IMR-90 (cell line): ENCODE results near the gene ACVRL1. TPM values are rescaled to one million over a fixed set of nuclear protein-coding genes. Genes with fewer than 3 reads are reported as not detected.

Experiments
- ATAC-seq: fragments of 200-7000 bp; cut with Tn5 transposase; 2 replicates; pipeline ENCODE4 v1.9.1; 2020; ENCODE audit warnings: low read depth, mild to moderate bottlenecking, moderate library complexity
- BruUV-seq: library from RNA; stranded (reverse); fragments of 400-500 nt; replicated peaks from 2 replicates; lab custom pipeline; 2021; lab: Mats Ljungman, UMichigan
- CTCF ChIA-PET: fragments of 300-600 bp; formaldehyde crosslinking; extraction: SDS; loops from one replicate; lab custom pipeline; 2021; ENCODE audit warnings: antibody characterized with exemption; lab: Yijun Ruan, JAX
- POLR2A ChIA-PET: fragments of 300-600 bp; sonication (Branson Sonifier 250); formaldehyde crosslinking; loops from one replicate; lab custom pipeline; 2022; ENCODE audit warnings: antibody characterized with exemption; ENCODE audit not compliant: unreplicated experiment; lab: Charles Lee
- DNase-seq: peaks from one replicate; pipeline ENCODE4 v3.0.0; 2013
- H2AFZ ChIP-seq: replicated peaks from 2 replicates; pipeline ENCODE3; 2013; ENCODE audit warnings: low read length, mild to moderate bottlenecking; ENCODE audit not compliant: poor library complexity
- H2AK5ac ChIP-seq: 2 replicates; pipeline ENCODE4 v1.6.1; 2013; ENCODE audit warnings: low read depth, low read length, inconsistent platforms
- H2AK9ac ChIP-seq: replicated peaks from 2 replicates; pipeline ENCODE3; 2013; ENCODE audit warnings: mild to moderate bottlenecking, low read depth, low read length, moderate library complexity; ENCODE audit not compliant: poor library complexity
- H2BK120ac ChIP-seq: 2 replicates; pipeline ENCODE4 v1.6.1; 2013; ENCODE audit warnings: low read depth, low read length, inconsistent platforms
- H2BK15ac ChIP-seq: 3 replicates; pipeline ENCODE4 v1.6.1; 2013; ENCODE audit warnings: low read depth, low read length, inconsistent platforms
- H2BK20ac ChIP-seq: 2 replicates; pipeline ENCODE4 v1.6.1; 2013; ENCODE audit warnings: low read depth, mild to moderate bottlenecking, inconsistent platforms, low read length, moderate library complexity
- H2BK5ac ChIP-seq: 2 replicates; pipeline ENCODE4 v1.6.1; 2013; ENCODE audit warnings: mild to moderate bottlenecking, low read depth, low read length, inconsistent platforms; ENCODE audit not compliant: poor library complexity, severe bottlenecking
- H3K14ac ChIP-seq: replicated peaks from 2 replicates; pipeline ENCODE4 v1.6.1; 2013; ENCODE audit warnings: low read depth, low read length, inconsistent platforms
- H3K18ac ChIP-seq: 2 replicates; pipeline ENCODE4 v1.6.1; 2013; ENCODE audit warnings: low read depth, low read length, control low read depth
- H3K23ac ChIP-seq: 2 replicates; pipeline ENCODE4 v1.6.1; 2013; ENCODE audit warnings: low read depth, low read length, inconsistent platforms
- H3K27ac ChIP-seq: 2 replicates; pipeline ENCODE4 v1.5.1; 2013; ENCODE audit warnings: mild to moderate bottlenecking, control low read depth, low read length; ENCODE audit not compliant: insufficient read depth
- H3K27me3 ChIP-seq: 2 replicates; pipeline ENCODE4 v1.6.1; 2013; ENCODE audit warnings: low read length; ENCODE audit not compliant: control insufficient read depth, insufficient read depth
- H3K36me3 ChIP-seq: 2 replicates; pipeline ENCODE4 v1.6.1; 2013; ENCODE audit warnings: low read length, mixed read lengths; ENCODE audit not compliant: control insufficient read depth, insufficient read depth
- H3K4ac ChIP-seq: 2 replicates; pipeline ENCODE4 v1.6.1; 2013; ENCODE audit warnings: low read depth, low read length, inconsistent platforms
- H3K4me1 ChIP-seq: 2 replicates; pipeline ENCODE4 v1.6.1; 2013; ENCODE audit warnings: low read length, mixed read lengths; ENCODE audit not compliant: control insufficient read depth, insufficient read depth
- H3K4me2 ChIP-seq: 2 replicates; pipeline ENCODE4 v1.6.1; 2013; ENCODE audit warnings: low read depth, mild to moderate bottlenecking, control low read depth, low read length, moderate library complexity
- H3K4me3 ChIP-seq: 2 replicates; pipeline ENCODE4 v1.5.1; 2013; ENCODE audit warnings: low read depth, mild to moderate bottlenecking, control low read depth, low read length, moderate library complexity; ENCODE audit not compliant: insufficient read depth
- H3K56ac ChIP-seq: 2 replicates; pipeline ENCODE4 v1.6.1; 2013; ENCODE audit warnings: low read length, inconsistent platforms; ENCODE audit not compliant: insufficient read depth; ENCODE audit errors: extremely low read depth
- H3K79me1 ChIP-seq, 2 experiments: 2 replicates each; pipeline ENCODE4 v1.6.1; 2013; ENCODE audit warnings: low read length in 2 of 2, inconsistent platforms in 1 of 2, low read depth in 1 of 2
- H3K9ac ChIP-seq: 2 replicates; pipeline ENCODE4 v1.6.1; 2013; ENCODE audit warnings: low read depth, low read length, control low read depth
- H3K9me1 ChIP-seq: 2 replicates; pipeline ENCODE4 v1.6.1; 2013; ENCODE audit warnings: low read length, inconsistent platforms; ENCODE audit not compliant: insufficient read depth
- H3K9me3 ChIP-seq: 2 replicates; pipeline ENCODE4 v1.6.1; 2013; ENCODE audit warnings: low read length; ENCODE audit not compliant: control insufficient read depth, insufficient read depth
- H4K20me1 ChIP-seq: 2 replicates; pipeline ENCODE4 v1.6.1; 2013; ENCODE audit warnings: low read length, inconsistent platforms; ENCODE audit not compliant: insufficient read depth
- H4K5ac ChIP-seq: 2 replicates; pipeline ENCODE4 v1.6.1; 2013; ENCODE audit warnings: mild to moderate bottlenecking, low read depth, low read length, control low read depth
- H4K8ac ChIP-seq, 2 experiments: 2 replicates each; pipeline ENCODE4 v1.6.1; 2013; ENCODE audit warnings: low read depth in 2 of 2, low read length in 2 of 2, control low read depth in 1 of 2, inconsistent platforms in 1 of 2
- H4K91ac ChIP-seq: 2 replicates; pipeline ENCODE4 v1.6.1; 2013; ENCODE audit warnings: low read depth, low read length, inconsistent platforms; ENCODE audit not compliant: insufficient read depth
- BHLHE40 ChIP-seq: fragments of 150-350 bp; IDR thresholded peaks from 2 replicates; pipeline ENCODE4 v1.6.1; 2016; ENCODE audit warnings: mild to moderate bottlenecking, low read depth, low read length
- CEBPB ChIP-seq: IDR thresholded peaks from 2 replicates; pipeline ENCODE4 v1.6.1; 2012; ENCODE audit warnings: low read depth, low read length, improper control_type of control experiment
- CTCF ChIP-seq: conservative IDR thresholded peaks from 2 replicates; pipeline ENCODE4 v1.5.1; 2012; ENCODE audit warnings: mild to moderate bottlenecking, low read depth, low read length, improper control_type of control experiment
- ELK1 ChIP-seq: fragments of 150-350 bp; IDR thresholded peaks from 2 replicates; pipeline ENCODE4 v1.6.1; 2016; ENCODE audit warnings: low read depth, mild to moderate bottlenecking, low read length, moderate library complexity, borderline replicate concordance
- FOS ChIP-seq: fragments of 150-350 bp; IDR thresholded peaks from 2 replicates; pipeline ENCODE4 v1.6.1; 2016; ENCODE audit warnings: low read depth, low read length
- MAFK ChIP-seq: IDR thresholded peaks from 2 replicates; pipeline ENCODE4 v1.6.1; 2012; ENCODE audit warnings: low read depth, low read length, improper control_type of control experiment
- MAZ ChIP-seq: IDR thresholded peaks from 2 replicates; pipeline ENCODE4 v1.6.1; 2012; ENCODE audit warnings: low read depth, mild to moderate bottlenecking, low read length, improper control_type of control experiment, moderate library complexity, borderline replicate concordance
- MXI1 ChIP-seq: IDR thresholded peaks from 2 replicates; pipeline ENCODE4 v1.6.1; 2012; ENCODE audit warnings: low read depth, mild to moderate bottlenecking, low read length, moderate library complexity, borderline replicate concordance
- POLR2A ChIP-seq: IDR thresholded peaks from 2 replicates; pipeline ENCODE4 v1.6.1; 2012; ENCODE audit warnings: mild to moderate bottlenecking, low read depth, low read length
- RAD21 ChIP-seq: IDR thresholded peaks from 2 replicates; pipeline ENCODE4 v1.6.1; 2012; ENCODE audit warnings: low read length, improper control_type of control experiment
- RFX5 ChIP-seq: IDR thresholded peaks from 2 replicates; pipeline ENCODE4 v1.8.0; 2012; ENCODE audit warnings: low read depth, mild to moderate bottlenecking, low read length, moderate library complexity
- SMC3 ChIP-seq: fragments of 150-350 bp; IDR thresholded peaks from 2 replicates; pipeline ENCODE4 v1.6.1; 2016; ENCODE audit warnings: low read depth, mild to moderate bottlenecking, antibody characterized with exemption, low read length, moderate library complexity
- USF2 ChIP-seq: fragments of 150-350 bp; IDR thresholded peaks from 2 replicates; pipeline ENCODE4 v1.6.1; 2017; ENCODE audit warnings: mild to moderate bottlenecking, antibody characterized with exemption, low read length, low read depth
- WGBS, 2 experiments: methylation state at CpG; one replicate each; pipeline versions ENCODE4 v1.1.5 to v1.1.7; 2013; ENCODE audit warnings: missing lambda C conversion rate in 2 of 2; ENCODE audit not compliant: insufficient read length in 1 of 2; ENCODE audit errors: extremely low coverage in 2 of 2; 5-methylcytosine and 5-hydroxymethylcytosine counted together
- dilution Hi-C: fragments of 300-500 bp; cut with HindIII; formaldehyde crosslinking; loops from one replicate; pipeline ENCODE4 v1.14.3; 2018; ENCODE audit warnings: low sequenced_read_pairs; ENCODE audit not compliant: unreplicated experiment
- in situ Hi-C: fragments of 300-500 bp; cut with MboI; formaldehyde crosslinking; loops from 3 replicates; pipeline ENCODE4 v1.14.3; 2019; ENCODE audit warnings: low sequenced_read_pairs, inconsistent platforms, mixed read lengths
- intact Hi-C: fragments of 100-400 bp; cut with micrococcal nuclease; formaldehyde crosslinking; loops from 2 replicates; pipeline ENCODE4 v1.10.0; 2022
- polyA plus RNA-seq, 3 experiments: library from polyadenylated mRNA; depleted of rRNA; stranded (reverse); fragments of >200 nt; gene quantifications; 2 replicates each; pipeline ENCODE4 v1.2.3, GENCODE V29; 2012; ENCODE audit warnings: low replicate concordance in 1 of 3
- total RNA-seq: library from RNA; depleted of rRNA; stranded (reverse); fragments of >200 nt; gene quantifications from 2 replicates; pipeline ENCODE4 v1.2.3, GENCODE V29; 2012

ACVRL1 gene
- total and polyA plus RNA-seq, 2 of the 4 experiments (the other 2 are of a cell fraction): 6.4 to 7.5 TPM

- H2AK9ac ChIP-seq: no peak overlapping the region
- no peak overlapping the region for H4K91ac ChIP-seq
- H3K9me3 ChIP-seq: no peaks in the 10 kb centered on the region
- intact Hi-C loops: no loop called here
- no peaks in the 10 kb centered on the region; a peak in 1 of 4 replicates for H3K79me1 ChIP-seq
- no peak overlapping the region for H2AFZ ChIP-seq
- no peak overlapping the region for H3K9ac ChIP-seq
- H3K9me1 ChIP-seq: peaks cover 14% of the 10 kb centered on the region; the same call in 1 of the 2 replicates
- H2AK5ac ChIP-seq: no peak overlapping the region; the same call in 1 of the 2 replicates
- BruUV-seq: no TSS peak
- ChIA-PET CTCF (interaction anchor here (1.3 kb wide), 1 partner anchor 50 kb away, joined by 3 read pairs; no protein-coding TSS in a partner anchor), POLR2A (no interaction called here)
- no CpG with 5 or more reads among the region's 3 CpGs for WGBS, 2 experiments
- in situ Hi-C loops: no loop called here
- no peak for DNase-seq
- peaks cover 10% of the 10 kb centered on the region for H3K4me1 ChIP-seq
- no peak overlapping the region for H3K4ac ChIP-seq
- no peak overlapping the region for H3K23ac ChIP-seq
- no peak overlapping the region for H3K4me3 ChIP-seq
- H4K20me1 ChIP-seq: no peaks in the 10 kb centered on the region
- no peak overlapping the region for H2BK20ac ChIP-seq
- H3K27ac ChIP-seq: no peak overlapping the region
- no peak overlapping the region for H4K5ac ChIP-seq
- no peak overlapping the region for H2BK15ac ChIP-seq
- H3K36me3 ChIP-seq: no peaks in the 10 kb centered on the region
- dilution Hi-C loops: no loop called here
- TF ChIP-seq CEBPB (no peak), RAD21 (no peak), BHLHE40 (no peak), CTCF (no peak), MXI1 (no peak), USF2 (no peak), SMC3 (no peak), MAZ (no peak), RFX5 (no peak), ELK1 (no peak), MAFK (no peak), FOS (no peak), POLR2A (no peak)
- H4K8ac ChIP-seq: no peak overlapping the region
- no peak overlapping the region for H3K4me2 ChIP-seq
- no peak overlapping the region for H2BK5ac ChIP-seq
- H3K18ac ChIP-seq: no peak overlapping the region
- H3K27me3 ChIP-seq: no peaks in the 10 kb centered on the region; the same call in 1 of the 2 replicates
- ATAC-seq: no peak
- H3K14ac ChIP-seq: no peak overlapping the region
- H2BK120ac ChIP-seq: no peak overlapping the region
- no peak overlapping the region for H3K56ac ChIP-seq
Observed at GRCh38 chr12:51925346-51926063, 18.2 kb downstream of the ACVRL1 start.
